Mesangial cell (primary cell): ENCODE data around the gene RABIF. TPM values are rescaled to one million over a fixed set of nuclear protein-coding genes. Genes with fewer than 3 reads are reported as not detected.

ENCODE experiments used
- total RNA-seq: library from RNA; depleted of rRNA; stranded (reverse); fragments of >200 nt; gene quantifications from 2 replicates; pipeline ENCODE4 v1.2.3, GENCODE V29; 2015

The RABIF gene
- total RNA-seq = 6.7 and 8.1 TPM in 2 replicates

DNA sequence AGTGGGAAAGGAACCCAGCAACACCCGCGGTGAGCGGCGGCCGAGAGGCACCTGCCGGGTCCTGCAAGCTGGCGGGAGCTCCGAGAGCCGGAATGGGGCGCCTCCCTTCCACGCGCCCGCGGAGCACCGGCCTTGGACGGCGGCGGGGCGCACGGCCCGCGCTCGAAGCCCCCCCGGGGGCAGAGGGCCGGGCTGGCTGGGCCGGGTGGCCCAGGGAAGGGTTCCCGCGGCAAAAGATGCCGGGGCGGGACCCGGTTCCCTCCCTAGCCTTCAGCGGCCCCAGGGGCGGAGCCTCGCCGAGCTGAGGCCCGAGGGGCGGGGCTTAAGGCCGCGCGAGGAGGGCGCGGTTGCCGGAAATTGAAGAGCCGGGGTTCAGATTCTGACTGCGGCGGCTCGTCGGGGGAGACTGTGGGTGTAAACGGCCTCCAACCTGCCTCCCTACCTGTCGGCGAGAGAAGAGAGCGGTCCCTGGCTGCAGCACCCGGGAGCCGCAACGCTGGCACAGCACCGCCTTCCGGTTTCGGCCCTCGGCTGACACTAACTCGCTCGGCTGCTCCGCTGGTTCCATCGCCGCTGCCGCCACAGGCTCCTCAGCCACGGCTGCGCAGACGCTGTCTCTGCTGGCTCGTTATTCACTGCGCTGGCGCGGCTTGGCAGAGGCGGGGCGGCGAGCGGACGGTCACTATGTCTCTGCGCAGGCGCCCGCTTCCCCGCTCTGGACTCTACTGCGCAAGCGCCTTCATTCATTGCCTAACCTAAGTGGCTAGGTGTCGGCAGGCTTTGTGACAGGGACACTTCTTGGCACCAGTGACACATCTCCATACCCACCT lies at the start of gene RABIF:
Gene RABIF (minus strand): TSS at position 619 of the 830 bp plus-strand sequence. CDS start 51 bp downstream, at position 568.

DNA sequence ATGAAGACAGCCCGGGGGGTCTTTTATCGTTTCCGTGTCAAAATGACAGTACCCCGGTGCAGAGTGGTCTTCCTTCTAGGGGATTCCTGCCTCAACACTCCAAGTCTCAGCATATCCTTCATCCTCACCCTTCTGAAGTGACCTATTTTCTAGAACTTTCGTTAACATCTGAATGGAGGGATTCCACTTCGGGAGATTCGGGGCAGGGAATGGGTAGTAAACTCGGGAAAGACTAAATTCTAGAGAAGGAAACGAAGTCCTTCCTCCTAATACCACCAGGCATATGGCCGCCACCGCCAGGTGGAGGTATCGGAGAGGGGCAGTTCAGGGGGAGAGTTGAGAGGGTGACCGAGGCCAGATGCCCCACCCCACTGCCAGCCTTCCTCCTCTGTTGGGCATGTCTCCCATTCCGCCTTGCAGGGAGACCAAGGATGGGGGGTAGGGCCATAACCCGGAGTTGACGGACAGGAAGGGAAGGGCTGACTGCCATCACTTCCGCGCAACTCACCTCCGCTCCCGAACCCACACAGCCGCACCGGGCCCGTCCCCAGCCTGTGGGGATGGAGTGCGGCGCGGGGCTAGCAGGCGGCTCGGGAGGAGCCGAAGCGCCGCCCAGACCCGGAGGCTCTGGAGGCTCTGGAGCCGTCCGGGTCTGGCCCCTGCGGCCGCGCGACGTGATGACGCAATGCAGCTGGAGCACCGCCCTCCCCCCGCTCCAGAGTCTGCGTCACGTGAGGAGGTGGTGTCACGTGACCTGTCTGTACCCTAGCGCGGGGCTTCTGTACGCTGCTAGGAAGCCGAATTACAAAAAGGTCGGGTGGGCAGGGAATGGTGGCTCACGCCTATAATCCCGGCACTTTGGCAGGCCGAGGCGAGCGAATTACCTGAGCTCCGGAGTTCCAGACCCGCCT lies 37.9 kb upstream of the RABIF start, which contains the start of gene KLHL12:
Gene KLHL12 (minus strand): TSS at position 654 of the 911 bp plus-strand sequence. CDS start 2,072 bp downstream, outside the sequence.

Other genes with a start within 250 kb of the RABIF start
- gene SYT2, start 178.7 kb downstream of the RABIF start, total RNA-seq = under 0.01 TPM in 1 of 2 replicates, not detected in the other
- gene KDM5B, start 80.7 kb downstream of the RABIF start, total RNA-seq = 26.7 and 51.0 TPM in 2 replicates
- gene PCAT6, start 78.2 kb downstream of the RABIF start, total RNA-seq = 3.0 TPM in 1 of 2 replicates, not detected in the other
- gene KLHL12, start 38.1 kb upstream of the RABIF start, total RNA-seq = 17.3 and 17.4 TPM in 2 replicates
- gene ADIPOR1, start 69.2 kb upstream of the RABIF start, total RNA-seq = 53.0 and 73.3 TPM in 2 replicates
- gene CYB5R1, start 78.1 kb upstream of the RABIF start, total RNA-seq = 26.4 and 29.3 TPM in 2 replicates
- gene TMEM183A, start 118.2 kb upstream of the RABIF start, total RNA-seq = 54.4 and 60.8 TPM in 2 replicates
- 0.38 and 0.98 TPM in 2 replicates for gene PPFIA4, start 137.3 kb upstream of the RABIF start, total RNA-seq
- not detected in 2 replicates for gene MYOG, start 196.9 kb upstream of the RABIF start, total RNA-seq
- 22.2 and 30.0 TPM in 2 replicates for gene ADORA1, start 238.6 kb upstream of the RABIF start, total RNA-seq